PC-3 (cell line): ENCODE results near the gene PAQR4. TPM values are rescaled to one million over a fixed set of nuclear protein-coding genes. Genes with fewer than 3 reads are reported as not detected.

ENCODE experiments used
- ATAC-seq: fragments of 200-7000 bp; cut with Tn5 transposase; 2 replicates; pipeline ENCODE4 v1.9.1; 2020; ENCODE audit warnings: mild to moderate bottlenecking, moderate library complexity
- BruUV-seq: library from RNA; stranded (reverse); fragments of 400-500 nt; replicated peaks from 2 replicates; lab custom pipeline; 2021; lab: Mats Ljungman, UMichigan
- CTCF ChIA-PET: fragments of 300-600 bp; sonication (Branson Sonifier 250); formaldehyde crosslinking; loops from one replicate; lab custom pipeline; 2022; ENCODE audit warnings: antibody characterized with exemption; lab: Charles Lee
- POLR2A ChIA-PET: fragments of 300-600 bp; sonication (Branson Sonifier 250); formaldehyde crosslinking; loops from one replicate; lab custom pipeline; 2022; ENCODE audit warnings: antibody characterized with exemption; ENCODE audit not compliant: unreplicated experiment; lab: Charles Lee
- DNase-seq: peaks from one replicate; pipeline ENCODE4 v3.0.0-alpha.2; 2015
- H2AFZ ChIP-seq: fragments of 300-600 bp; sonication (generic); 2 replicates; pipeline ENCODE4 v1.6.0; 2016; ENCODE audit warnings: antibody characterized with exemption, low read length
- H3F3A ChIP-seq: fragments of 300-600 bp; sonication (generic); one replicate; pipeline ENCODE4 v1.6.0; 2017; ENCODE audit warnings: antibody characterized with exemption, low read length, control low read depth, mild to moderate bottlenecking; ENCODE audit not compliant: unreplicated experiment
- H3K27ac ChIP-seq: fragments of 300-600 bp; sonication (generic); 2 replicates; pipeline ENCODE4 v1.5.1; 2016; ENCODE audit warnings: mild to moderate bottlenecking, low read length
- H3K27me3 ChIP-seq: fragments of 300-600 bp; sonication (generic); 2 replicates; pipeline ENCODE4 v1.6.1; 2016; ENCODE audit warnings: low read length, mixed read lengths
- H3K36me3 ChIP-seq: fragments of 300-600 bp; sonication (generic); 2 replicates; pipeline ENCODE4 v1.6.1; 2016; ENCODE audit warnings: low read depth, mixed run types, low read length, mixed read lengths
- H3K4me1 ChIP-seq: fragments of 300-600 bp; sonication (generic); 2 replicates; pipeline ENCODE4 v1.5.1; 2016; ENCODE audit warnings: low read length; ENCODE audit not compliant: insufficient read depth
- H3K4me2 ChIP-seq: fragments of 300-600 bp; sonication (generic); 2 replicates; pipeline ENCODE4 v1.6.0; 2016; ENCODE audit warnings: low read length
- H3K4me3 ChIP-seq: fragments of 300-600 bp; sonication (generic); 2 replicates; pipeline ENCODE4 v1.5.1; 2016; ENCODE audit warnings: mild to moderate bottlenecking, low read length, mixed read lengths
- H3K79me2 ChIP-seq: fragments of 300-600 bp; sonication (generic); 2 replicates; pipeline ENCODE4 v1.6.1; 2017; ENCODE audit warnings: low read length, mixed read lengths
- H3K9ac ChIP-seq: fragments of 300-600 bp; sonication (generic); 2 replicates; pipeline ENCODE4 v1.6.0; 2016; ENCODE audit warnings: mild to moderate bottlenecking, low read length
- H3K9me2 ChIP-seq: fragments of 300-600 bp; sonication (generic); replicated peaks from 2 replicates; pipeline ENCODE4 v1.6.1; 2016; ENCODE audit warnings: mixed run types, low read length, mixed read lengths
- H3K9me3 ChIP-seq: fragments of 300-600 bp; sonication (generic); 2 replicates; pipeline ENCODE4 v1.6.1; 2016; ENCODE audit warnings: low read length, mixed read lengths
- H4K20me1 ChIP-seq: fragments of 300-600 bp; sonication (generic); 2 replicates; pipeline ENCODE4 v1.6.1; 2016; ENCODE audit warnings: low read length, mixed read lengths
- CTCF ChIP-seq: fragments of 300-600 bp; sonication (generic); conservative IDR thresholded peaks from 2 replicates; pipeline ENCODE4 v1.5.1; 2017; ENCODE audit warnings: antibody characterized with exemption, low read depth, mild to moderate bottlenecking, low read length
- EZH2 ChIP-seq: fragments of 300-600 bp; sonication (generic); IDR thresholded peaks from one replicate; pipeline ENCODE4 v1.6.1; 2017; ENCODE audit warnings: antibody characterized with exemption, mild to moderate bottlenecking, low read length; ENCODE audit not compliant: unreplicated experiment
- EZH2phosphoT487 ChIP-seq: fragments of 300-600 bp; sonication (generic); IDR thresholded peaks from 2 replicates; pipeline ENCODE4 v1.6.1; 2018; ENCODE audit warnings: mild to moderate bottlenecking, antibody characterized with exemption, low read length, borderline replicate concordance
- intact Hi-C: fragments of 100-400 bp; cut with micrococcal nuclease; formaldehyde crosslinking; loops from 2 replicates; pipeline ENCODE4 v1.9.0; 2023
- total RNA-seq: library from RNA; depleted of rRNA; stranded (reverse); fragments of >200 nt; gene quantifications from 2 replicates; pipeline ENCODE4 v1.2.3, GENCODE V29; 2014

Gene PAQR4
- total RNA-seq, 1 experiment from 2014 or later, result 37.9 TPM

- Histone ChIP-seq H3K4me1 (peaks cover 22% of the 10 kb centered on the region; the same call in 1 of the 2 replicates), H3K9me2 (no peaks in the 10 kb centered on the region), H3K36me3 (no peaks in the 10 kb centered on the region), H3K27ac (no peak overlapping the region), H4K20me1 (peaks cover 12% of the 10 kb centered on the region), H3K9me3 (no peaks in the 10 kb centered on the region), H3K4me2 (no peak overlapping the region), H3F3A (no peaks in the 10 kb centered on the region), H3K4me3 (no peak overlapping the region), H3K79me2 (peaks cover 10% of the 10 kb centered on the region; the same call in 1 of the 2 replicates), H3K9ac (no peak overlapping the region), H2AFZ (no peak overlapping the region), H3K27me3 (no peaks in the 10 kb centered on the region)
- DNase-seq, result no peak
- no peak for TF ChIP-seq EZH2
- TF ChIP-seq CTCF, result no peak
- no peak for TF ChIP-seq EZH2phosphoT487
- ChIA-PET CTCF (no interaction called here), POLR2A (no interaction called here)
- ATAC-seq, result no peak
- intact Hi-C loops, result loop anchor here (10.0 kb wide), 1 partner anchor 62 kb away; no protein-coding TSS in a partner anchor
- no TSS peak for BruUV-seq
Measured at GRCh38 chr16:2966808-2967191, 2.3 kb upstream of the PAQR4 start.

- CTCF ChIA-PET, result no interaction called here
- no peak overlapping the region for H3K9ac ChIP-seq
- peaks cover 12% of the 10 kb centered on the region for H4K20me1 ChIP-seq
- POLR2A ChIA-PET, result no interaction called here
- H3K27ac ChIP-seq, result no peak overlapping the region
- no peak for ATAC-seq
- H3K9me3 ChIP-seq, result no peaks in the 10 kb centered on the region
- H3K4me3 ChIP-seq, result no peak overlapping the region
- no peaks in the 10 kb centered on the region for H3K27me3 ChIP-seq
- TF ChIP-seq CTCF (no peak), EZH2phosphoT487 (no peak), EZH2 (no peak)
- intact Hi-C loops, result loop anchor here (10.0 kb wide), 1 partner anchor 62 kb away; no protein-coding TSS in a partner anchor
- H3K9me2 ChIP-seq, result no peaks in the 10 kb centered on the region
- H3K36me3 ChIP-seq, result no peaks in the 10 kb centered on the region
- BruUV-seq, result no TSS peak
- H3K79me2 ChIP-seq, result peaks cover 10% of the 10 kb centered on the region; the same call in 1 of the 2 replicates
- H3K4me2 ChIP-seq, result no peak overlapping the region
- H3K4me1 ChIP-seq, result peaks cover 22% of the 10 kb centered on the region; the same call in 1 of the 2 replicates
- no peak overlapping the region for H2AFZ ChIP-seq
- no peaks in the 10 kb centered on the region for H3F3A ChIP-seq
- DNase-seq, result no peak
Measured at GRCh38 chr16:2967211-2967631, 1.9 kb upstream of the PAQR4 start.

DNA sequence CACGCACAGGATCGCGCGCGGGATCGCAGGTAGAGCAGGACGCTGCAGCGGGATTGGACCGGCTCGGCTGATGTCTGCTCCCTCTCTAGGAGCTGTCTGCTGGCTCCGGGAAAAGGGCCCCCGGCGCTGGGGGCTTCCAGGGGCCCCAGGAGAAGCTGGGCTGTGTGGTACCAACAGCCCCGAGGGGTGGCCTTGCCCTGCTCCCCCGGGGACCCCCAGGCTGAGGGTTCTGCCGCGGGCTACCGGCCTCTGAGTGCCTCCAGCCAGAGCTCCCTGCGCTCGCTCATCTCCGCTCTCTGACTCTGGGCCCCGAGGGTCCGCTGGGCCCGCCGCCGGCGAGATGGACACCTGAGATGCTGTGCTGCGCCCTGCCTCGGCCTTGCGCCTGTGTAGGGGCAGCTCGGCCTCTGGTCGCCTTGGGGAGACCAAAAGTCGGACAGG, 1.4 kb upstream of the PAQR4 start:
- Histone ChIP-seq H3K9ac (no peak overlapping the region), H3K9me2 (no peaks in the 10 kb centered on the region), H3K27ac (no peak overlapping the region), H4K20me1 (peaks cover 12% of the 10 kb centered on the region), H2AFZ (no peak overlapping the region), H3K4me2 (no peak overlapping the region), H3F3A (no peaks in the 10 kb centered on the region), H3K27me3 (no peaks in the 10 kb centered on the region), H3K36me3 (no peaks in the 10 kb centered on the region), H3K79me2 (peaks cover 10% of the 10 kb centered on the region; the same call in 1 of the 2 replicates), H3K4me3 (no peak overlapping the region), H3K4me1 (peaks cover 22% of the 10 kb centered on the region; the same call in 1 of the 2 replicates), H3K9me3 (no peaks in the 10 kb centered on the region)
- ChIA-PET CTCF (no interaction called here), POLR2A (no interaction called here)
- ATAC-seq (no peak), DNase-seq (no peak)
- BruUV-seq, result no TSS peak
- TF ChIP-seq EZH2 (no peak), EZH2phosphoT487 (no peak), CTCF (no peak)
- intact Hi-C loops, result loop anchor here (10.0 kb wide), 1 partner anchor 63 kb away; no protein-coding TSS in a partner anchor
